HepG2 (cell line): ENCODE measurements around the gene EMILIN1. TPM values are rescaled to one million over a fixed set of nuclear protein-coding genes. Genes with fewer than 3 reads are reported as not detected.

Source experiments
- ASH2L ChIP-seq: fragments of 300-600, 200-600 bp; sonication (generic); IDR thresholded peaks from 2 replicates; pipeline ENCODE4 v1.7.0; 2017; ENCODE audit warnings: low read depth, mild to moderate bottlenecking, moderate library complexity, mixed read lengths, low read length; ENCODE audit not compliant: insufficient read length
- CBX1 ChIP-seq: IDR thresholded peaks from one replicate; pipeline ENCODE4 v1.6.1; 2016; ENCODE audit warnings: antibody characterized with exemption, low read depth
- HNF1A ChIP-seq, 2 experiments: sonication (generic) in 1 of 2; formaldehyde crosslinking in 1 of 2; IDR thresholded peaks; 2 replicates each; pipeline versions ENCODE4 v1.4.0 to v1.6.1; 2016 to 2020; ENCODE audit warnings: borderline replicate concordance in 1 of 2, low read depth in 1 of 2, mild to moderate bottlenecking in 1 of 2, missing genetic modification reagents in 1 of 2
- MYC ChIP-seq: sonication (generic); formaldehyde crosslinking; IDR thresholded peaks from 2 replicates; pipeline ENCODE4 v1.9.0; 2021; ENCODE audit warnings: missing genetic modification reagents, borderline replicate concordance
- MZF1 ChIP-seq: sonication (generic); formaldehyde crosslinking; IDR thresholded peaks from 2 replicates; pipeline ENCODE4 v1.8.1; 2023; ENCODE audit warnings: mild to moderate bottlenecking, missing genetic modification reagents, borderline replicate concordance
- PBX3 ChIP-seq: sonication (generic); formaldehyde crosslinking; IDR thresholded peaks from 2 replicates; pipeline ENCODE4 v1.8.1; 2023; ENCODE audit warnings: missing genetic modification reagents, inconsistent platforms, borderline replicate concordance
- TARDBP ChIP-seq: sonication (generic); formaldehyde crosslinking; IDR thresholded peaks from 2 replicates; pipeline ENCODE4 v1.8.0; 2022; ENCODE audit warnings: mild to moderate bottlenecking, missing genetic modification reagents
- TBX3 ChIP-seq: fragments of 450-650 bp; IDR thresholded peaks from 2 replicates; pipeline ENCODE4 v1.6.1; 2017; ENCODE audit warnings: antibody characterized with exemption, mild to moderate bottlenecking, inconsistent platforms, borderline replicate concordance
- ZNF446 ChIP-seq: sonication (generic); formaldehyde crosslinking; IDR thresholded peaks from 2 replicates; pipeline ENCODE4 v1.5.0; 2020; ENCODE audit warnings: mild to moderate bottlenecking, missing genetic modification reagents
- ZNF451 ChIP-seq: sonication (generic); formaldehyde crosslinking; IDR thresholded peaks from 2 replicates; pipeline ENCODE4 v1.5.0; 2020; ENCODE audit warnings: mild to moderate bottlenecking, missing genetic modification reagents
- ZNF777 ChIP-seq: sonication (generic); formaldehyde crosslinking; IDR thresholded peaks from 2 replicates; pipeline ENCODE4 v1.4.0; 2020; ENCODE audit warnings: missing genetic modification reagents
- ZUFSP ChIP-seq: sonication (generic); formaldehyde crosslinking; IDR thresholded peaks from 2 replicates; pipeline ENCODE4 v1.9.0; 2021; ENCODE audit warnings: missing genetic modification reagents, mild to moderate bottlenecking, borderline replicate concordance
- polyA plus RNA-seq, 8 experiments: library from polyadenylated mRNA; depleted of rRNA in 3 of 8; stranded (reverse) in 7 of 8; unstranded in 1 of 8; fragments of >200 nt; fragmentation: Illumina TruSeq in 4 of 8; extraction: Trizol in 4 of 8; gene quantifications; 2 replicates each; pipeline versions ENCODE4 v1.2.1 to v1.2.3, GENCODE V29; 2011 to 2016; ENCODE audit warnings: low read depth in 4 of 8, missing spikeins in 1 of 8, mixed read lengths in 1 of 8; ENCODE audit not compliant: insufficient read depth in 1 of 8
- total RNA-seq, 5 experiments: library from RNA; depleted of rRNA; stranded (reverse); fragments of >200 nt; fragmentation: Illumina TruSeq; extraction: Trizol; gene quantifications; 2 replicates each; pipeline ENCODE4 v1.2.3, GENCODE V29; 2016; ENCODE audit warnings: low read depth in 1 of 5

The EMILIN1 gene
- total and polyA plus RNA-seq, 2 of the 13 experiments (the other 11 are each of a cell fraction or from before 2014, with no cell fraction given), result 8.1 to 9.7 TPM

- TF ChIP-seq MYC (CRISPR knock-in tag) (peak; percentile 77), TARDBP (peak; percentile 99), ZNF446 (CRISPR knock-in tag) (no peak), MZF1 (CRISPR knock-in tag) (no peak; the same call in 1 of the 2 replicates), PBX3 (CRISPR knock-in tag) (0 out of 2 replicates have a peak, but pooled peaks have one; percentile 48), CBX1 (peak; percentile 53), ZNF777 (CRISPR knock-in tag) (peak; percentile 38; the same call in 1 of the 2 replicates), TBX3 (no peak), HNF1A (IDR thresholded peaks at IDR 0.05; ENCODE audit: low read depth) (peak; percentile 89), HNF1A (CRISPR knock-in tag; IDR thresholded peaks at IDR 0.05; ENCODE audit: borderline replicate concordance) (peak; percentile 95), ZUFSP (CRISPR knock-in tag) (0 out of 2 replicates have a peak, but pooled peaks have one; percentile 75), ZNF451 (CRISPR knock-in tag) (0 out of 2 replicates have a peak, but pooled peaks have one; percentile 68), ASH2L (peak; percentile 80)
These were observed 17.6 kb downstream of the EMILIN1 start (continued) for GRCh38 chr2:27095745-27096651.
